Endothelial cell of umbilical vein (primary cell): ENCODE data around the gene TMEM208. TPM values are rescaled to one million over a fixed set of nuclear protein-coding genes. Genes with fewer than 3 reads are reported as not detected.

Experiments used
- BruUV-seq: library from RNA; stranded (reverse); fragments of 400-500 nt; replicated peaks from 2 replicates; lab custom pipeline; 2021; lab: Mats Ljungman, UMichigan
- CTCF ChIA-PET: fragments of 300-600, 350-600 bp; sonication (Branson Sonifier 250); formaldehyde crosslinking; loops from one replicate; lab custom pipeline; 2021; ENCODE audit warnings: antibody characterized with exemption, inconsistent platforms; lab: Charles Lee
- POLR2A ChIA-PET: fragments of 300-600, 350-600 bp; sonication (Branson Sonifier 250); formaldehyde crosslinking; loops from one replicate; lab custom pipeline; 2021; ENCODE audit warnings: antibody characterized with exemption, inconsistent platforms; lab: Charles Lee
- DNase-seq: peaks from one replicate; pipeline ENCODE4 v3.0.0-alpha.2; 2011; ENCODE audit warnings: low read depth, low spot score
- FAIRE-seq: peaks from 2 replicates; lab custom pipeline; 2011; peaks lifted over from hg19 to GRCh38; lab: Jason Lieb, UNC
- H2AFZ ChIP-seq: 2 replicates; pipeline ENCODE4 v1.6.0; 2012; ENCODE audit warnings: low read depth, low read length, control low read depth, inconsistent platforms
- H3K27ac ChIP-seq: 2 replicates; pipeline ENCODE4 v1.5.1; 2011; ENCODE audit warnings: low read depth, mild to moderate bottlenecking, control low read depth, low read length, moderate library complexity; ENCODE audit not compliant: insufficient read depth
- H3K27me3 ChIP-seq, 2 experiments: 2 replicates each; pipeline versions ENCODE4 v1.6.0 to v1.6.1; 2011; ENCODE audit warnings: low read length in 2 of 2, mixed read lengths in 1 of 2; ENCODE audit not compliant: control insufficient read depth in 2 of 2, insufficient read depth in 2 of 2
- H3K36me3 ChIP-seq, 2 experiments: 2 replicates in 1 of 2; 3 replicates in 1 of 2; pipeline ENCODE4 v1.5.1; 2011; ENCODE audit warnings: low read length in 2 of 2, mild to moderate bottlenecking in 1 of 2, moderate library complexity in 1 of 2; ENCODE audit not compliant: control insufficient read depth in 2 of 2, insufficient read depth in 2 of 2; ENCODE audit errors: extremely low read depth in 1 of 2
- H3K4me1 ChIP-seq: 3 replicates; pipeline ENCODE4 v1.5.1; 2011; ENCODE audit warnings: mild to moderate bottlenecking, low read length; ENCODE audit not compliant: control insufficient read depth, insufficient read depth; ENCODE audit errors: extremely low read depth
- H3K4me2 ChIP-seq: 2 replicates; pipeline ENCODE4 v1.6.1; 2011; ENCODE audit warnings: low read length, control low read depth, mixed read lengths; ENCODE audit not compliant: insufficient read depth
- H3K4me3 ChIP-seq, 3 experiments: fragments of 200-600 bp in 1 of 3; sonication (generic), shearing (Covaris generic) in 1 of 3; replicated peaks in 1 of 3; 2 replicates each; pipeline ENCODE4 v1.5.1; 2011 to 2016; ENCODE audit warnings: control low read depth in 3 of 3, low read length in 3 of 3, mild to moderate bottlenecking in 2 of 3, inconsistent platforms in 1 of 3, low read depth in 1 of 3, moderate library complexity in 1 of 3; ENCODE audit not compliant: insufficient read depth in 1 of 3
- H3K79me2 ChIP-seq: 2 replicates; pipeline ENCODE4 v1.6.0; 2012; ENCODE audit warnings: low read length, inconsistent platforms; ENCODE audit not compliant: control insufficient read depth, insufficient read depth
- H3K9ac ChIP-seq: replicated peaks from 2 replicates; pipeline ENCODE3; 2011; ENCODE audit warnings: low read length, control low read depth; ENCODE audit not compliant: insufficient read depth; ENCODE audit errors: extremely low read depth
- H3K9me1 ChIP-seq: replicated peaks from 3 replicates; pipeline ENCODE4 v1.6.0; 2011; ENCODE audit warnings: mild to moderate bottlenecking, low read length; ENCODE audit not compliant: control insufficient read depth, insufficient read depth; ENCODE audit errors: extremely low read depth
- H3K9me3 ChIP-seq: replicated peaks from 2 replicates; pipeline ENCODE4 v1.5.1; 2012; ENCODE audit warnings: low read length, inconsistent platforms; ENCODE audit not compliant: control insufficient read depth, insufficient read depth
- H4K20me1 ChIP-seq: replicated peaks from 2 replicates; pipeline ENCODE3; 2011; ENCODE audit warnings: mild to moderate bottlenecking, low read length; ENCODE audit not compliant: control insufficient read depth, insufficient read depth; ENCODE audit errors: extremely low read depth
- EZH2 ChIP-seq: IDR thresholded peaks from 2 replicates; pipeline ENCODE4 v1.6.1; 2012; ENCODE audit warnings: borderline replicate concordance, low read depth, mild to moderate bottlenecking, moderate library complexity, low read length, inconsistent platforms; ENCODE audit not compliant: severe bottlenecking
- GATA2 ChIP-seq: IDR thresholded peaks from 2 replicates; pipeline ENCODE4 v1.7.0; 2011; ENCODE audit warnings: low read depth, mild to moderate bottlenecking, moderate library complexity, mixed read lengths, low read length; ENCODE audit not compliant: insufficient read length, insufficient read depth
- JUN ChIP-seq: IDR thresholded peaks from 2 replicates; pipeline ENCODE4 v1.6.1; 2011; ENCODE audit warnings: borderline replicate concordance, low read depth; ENCODE audit not compliant: insufficient read length, insufficient read depth
- MYC ChIP-seq: IDR thresholded peaks from one replicate; pipeline ENCODE4 v1.6.1; 2011; ENCODE audit warnings: mild to moderate bottlenecking, low read depth, low read length
- POLR2AphosphoS5 ChIP-seq: IDR thresholded peaks from 2 replicates; pipeline ENCODE4 v1.6.1; 2012; ENCODE audit warnings: low read depth, mild to moderate bottlenecking, control low read depth, low read length, moderate library complexity; ENCODE audit not compliant: insufficient read depth
- dilution Hi-C: fragments of 300-500 bp; cut with MboI; formaldehyde crosslinking; loops from one replicate; pipeline ENCODE4 v1.15.0; 2019; ENCODE audit warnings: low sequenced_read_pairs; ENCODE audit not compliant: extremely low pct_ligation_motif_present
- intact Hi-C: fragments of 100-400 bp; cut with micrococcal nuclease; formaldehyde crosslinking; loops from one replicate; pipeline ENCODE4 v1.10.0; 2022
- polyA plus RNA-seq, 4 experiments: library from polyadenylated mRNA; depleted of rRNA in 3 of 4; stranded (reverse) in 3 of 4; unstranded in 1 of 4; fragments of >200 nt; gene quantifications; 2 replicates each; pipeline versions ENCODE4 v1.2.1 to v1.2.3, GENCODE V29; 2011 to 2012; ENCODE audit warnings: missing spikeins in 1 of 4
- total RNA-seq: library from RNA; stranded (reverse); gene quantifications from 2 replicates; pipeline ENCODE4 v1.2.3, GENCODE V29; 2021
- TF ChIP-seq, protein P1 (sequence below), 2 donors: IDR thresholded peaks; 1 replicate in 1 of 2; 2 replicates in 1 of 2; pipeline ENCODE4 v1.5.1; 2011; ENCODE audit warnings: low read length in 2 of 2, mild to moderate bottlenecking in 2 of 2, moderate library complexity in 2 of 2, control low read depth in 1 of 2, inconsistent platforms in 1 of 2, low read depth in 1 of 2; ENCODE audit not compliant: insufficient read depth in 1 of 2; ENCODE audit errors: extremely low read depth in 1 of 2
- TF ChIP-seq, protein P2 (sequence below): IDR thresholded peaks from 2 replicates; pipeline ENCODE4 v1.6.1; 2011; ENCODE audit not compliant: insufficient read depth, insufficient read length

TMEM208 gene
- total and polyA plus RNA-seq, 2 donors (not counting 3 experiments of a cell fraction or from before 2014, with no cell fraction given), result 35.3 to 94.0 TPM

- no peak overlapping the region for H3K9ac ChIP-seq
- FAIRE-seq, result peak; percentile 42
- no TSS peak for BruUV-seq
These were observed 48.9 kb upstream of the TMEM208 start for GRCh38 chr16:67177743-67178699.

More at GRCh38 chr16:67177743-67178699, 48.9 kb upstream of the TMEM208 start:
- Histone ChIP-seq H4K20me1 (no peaks in the 10 kb centered on the region), H3K36me3 (no peaks in the 10 kb centered on the region), H3K4me1 (peaks cover 35% of the 10 kb centered on the region), H3K27ac (no peak overlapping the region), H3K4me3 (peak overlapping the region in 1 of 3 experiments; percentile 21), H3K9me3 (no peaks in the 10 kb centered on the region), H3K4me2 (no peak overlapping the region), H3K79me2 (peaks cover 10% of the 10 kb centered on the region), H3K27me3 (no peaks in the 10 kb centered on the region), H2AFZ (no peak overlapping the region), H3K9me1 (no peaks in the 10 kb centered on the region)
- DNase-seq, result peak; percentile 42
- TF ChIP-seq, protein P1, sequence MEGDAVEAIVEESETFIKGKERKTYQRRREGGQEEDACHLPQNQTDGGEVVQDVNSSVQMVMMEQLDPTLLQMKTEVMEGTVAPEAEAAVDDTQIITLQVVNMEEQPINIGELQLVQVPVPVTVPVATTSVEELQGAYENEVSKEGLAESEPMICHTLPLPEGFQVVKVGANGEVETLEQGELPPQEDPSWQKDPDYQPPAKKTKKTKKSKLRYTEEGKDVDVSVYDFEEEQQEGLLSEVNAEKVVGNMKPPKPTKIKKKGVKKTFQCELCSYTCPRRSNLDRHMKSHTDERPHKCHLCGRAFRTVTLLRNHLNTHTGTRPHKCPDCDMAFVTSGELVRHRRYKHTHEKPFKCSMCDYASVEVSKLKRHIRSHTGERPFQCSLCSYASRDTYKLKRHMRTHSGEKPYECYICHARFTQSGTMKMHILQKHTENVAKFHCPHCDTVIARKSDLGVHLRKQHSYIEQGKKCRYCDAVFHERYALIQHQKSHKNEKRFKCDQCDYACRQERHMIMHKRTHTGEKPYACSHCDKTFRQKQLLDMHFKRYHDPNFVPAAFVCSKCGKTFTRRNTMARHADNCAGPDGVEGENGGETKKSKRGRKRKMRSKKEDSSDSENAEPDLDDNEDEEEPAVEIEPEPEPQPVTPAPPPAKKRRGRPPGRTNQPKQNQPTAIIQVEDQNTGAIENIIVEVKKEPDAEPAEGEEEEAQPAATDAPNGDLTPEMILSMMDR (IDR thresholded peaks at IDR 0.05; ENCODE audit: extremely low read depth in 1 of 2, insufficient read depth in 1 of 2, low read depth in 1 of 2, low read length in 2 of 2), result peak in 1 of 2 donors; percentile 18
- TF ChIP-seq GATA2 (no peak), EZH2 (no peak), MYC (no peak), JUN (no peak), POLR2AphosphoS5 (peak; percentile 43)
- TF ChIP-seq, protein P2, sequence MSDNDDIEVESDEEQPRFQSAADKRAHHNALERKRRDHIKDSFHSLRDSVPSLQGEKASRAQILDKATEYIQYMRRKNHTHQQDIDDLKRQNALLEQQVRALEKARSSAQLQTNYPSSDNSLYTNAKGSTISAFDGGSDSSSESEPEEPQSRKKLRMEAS, result no peak
- dilution Hi-C loops (no loop called here), intact Hi-C loops (no loop called here)
- ChIA-PET POLR2A (interaction anchor here (0.7 kb wide), 2 partner anchors 26 to 50 kb away, joined by 5 to 9 read pairs; no protein-coding TSS in a partner anchor), CTCF (interaction anchor here (1.0 to 1.9 kb wide), 6 partner anchors 7 to 220 kb away, joined by 3 to 9 read pairs (median 4); partner anchors contain the start of gene NOL3)
